ENCODE measurements around the gene PTGR2. TPM values are rescaled to one million over a fixed set of nuclear protein-coding genes. Genes with fewer than 3 reads are reported as not detected.

Gene PTGR2
- total and polyA plus RNA-seq, 2 of the 8 experiments (the other 6 are each of a cell fraction or from before 2014, with no cell fraction given): 6.0 to 17.5 TPM

- POLR2A ChIA-PET (ENCODE audit: partially characterized antibody): no interaction called here
- CTCF ChIA-PET (ENCODE audit: partially characterized antibody): interaction anchor here (0.6 to 0.9 kb wide), 4 partner anchors 90 to 479 kb away, joined by 3 to 5 read pairs (median 4); no protein-coding TSS in a partner anchor
- no peak for TF ChIP-seq JUND (IDR thresholded peaks at IDR 0.05; ENCODE audit: low read length)
These were observed 32.8 kb upstream of the PTGR2 start for GRCh38 chr14:73818821-73819220.

More at GRCh38 chr14:73818821-73819220, 32.8 kb upstream of the PTGR2 start:
- H3K4me3 ChIP-seq (ENCODE audit: extremely low read depth in 1 of 4, insufficient read depth in 2 of 4, low read depth in 3 of 4, low read length in 4 of 4): no peak overlapping the region
- no peak overlapping the region for H2BK12ac ChIP-seq (ENCODE audit: low read depth, low read length)
- no peaks in the 10 kb centered on the region for H3K36me3 ChIP-seq (ENCODE audit: control insufficient read depth in 2 of 4, insufficient read depth in 4 of 4, low read length in 3 of 4)
- H3K23me2 ChIP-seq (ENCODE audit: low read depth, low read length): no peaks in the 10 kb centered on the region
- H3K9ac ChIP-seq (replicated peaks in 1 of 4; ENCODE audit: extremely low read depth in 1 of 4, low read depth in 3 of 4, low read length in 3 of 4): no peak overlapping the region
- no peak overlapping the region for H4K8ac ChIP-seq (ENCODE audit: extremely low read depth, insufficient read depth, low read length)
- H3K4ac ChIP-seq (replicated peaks; ENCODE audit: insufficient read length, low read depth, low read length): no peak overlapping the region
- no peak overlapping the region for H3K14ac ChIP-seq (ENCODE audit: insufficient read length)
- no peak overlapping the region for H3K4me2 ChIP-seq (ENCODE audit: insufficient read depth in 1 of 2, low read depth in 2 of 2, low read length in 2 of 2)
- H3K27me3 ChIP-seq (replicated peaks in 1 of 4; ENCODE audit: control insufficient read depth in 3 of 4, extremely low read depth in 1 of 4, insufficient read depth in 3 of 4, low read length in 3 of 4): no peaks in the 10 kb centered on the region; a peak in 1 of 7 replicates
- no peak overlapping the region for H2BK15ac ChIP-seq (ENCODE audit: low read length)
- peak overlapping the region; percentile 90 for H2AFZ ChIP-seq (ENCODE audit: low read length)
- H3K27ac ChIP-seq (ENCODE audit: low read depth, low read length): no peak overlapping the region
- H4K5ac ChIP-seq (ENCODE audit: insufficient read length, low read depth, low read length): no peak overlapping the region
- H2BK5ac ChIP-seq (ENCODE audit: low read depth, low read length): no peak overlapping the region
- H2AK5ac ChIP-seq (ENCODE audit: low read depth, low read length): no peak overlapping the region
- no peak overlapping the region for H3K56ac ChIP-seq (replicated peaks; ENCODE audit: insufficient read length, low read depth, low read length)
- no peaks in the 10 kb centered on the region for H4K20me1 ChIP-seq (replicated peaks in 1 of 2; ENCODE audit: control insufficient read depth in 1 of 2, insufficient read depth in 2 of 2, low read length in 2 of 2)
- H3K79me2 ChIP-seq (ENCODE audit: control insufficient read depth in 1 of 2, insufficient read depth in 2 of 2, low read length in 2 of 2): no peaks in the 10 kb centered on the region
- H3K9me3 ChIP-seq (ENCODE audit: insufficient read depth in 2 of 2, low read depth in 1 of 2, low read length in 1 of 2): no peaks in the 10 kb centered on the region
- no peak overlapping the region for H2BK120ac ChIP-seq (replicated peaks; ENCODE audit: low read depth, low read length)
- no peak overlapping the region for H3K18ac ChIP-seq (ENCODE audit: extremely low read depth, low read length)
- no peak overlapping the region for H3K23ac ChIP-seq (ENCODE audit: insufficient read length)
- no peak overlapping the region for H4K91ac ChIP-seq (replicated peaks; ENCODE audit: insufficient read length, low read length)
- no peaks in the 10 kb centered on the region for H3K79me1 ChIP-seq (ENCODE audit: low read depth, low read length)
- no peaks in the 10 kb centered on the region for H3K4me1 ChIP-seq (replicated peaks in 1 of 4; ENCODE audit: control insufficient read depth in 3 of 4, insufficient read depth in 4 of 4, low read length in 3 of 4)
- DNase-seq (ENCODE audit: low read depth in 1 of 2, low spot score in 2 of 2): no peak
- 93% methylated on average over 9 of the region's 9 CpGs; no CpG with 5 or more reads in 1 of the 2 experiments for WGBS, 2 experiments (ENCODE audit: extremely low coverage in 1 of 2, insufficient coverage in 1 of 2, insufficient read length in 1 of 2, insufficient replicate concordance in 2 of 2, low coverage in 1 of 2, low lambda C conversion rate in 2 of 2, missing lambda C conversion rate in 1 of 2)
- H2BK20ac ChIP-seq (ENCODE audit: low read length): no peak overlapping the region
- FAIRE-seq: no peak
